ENCODE measurements around the gene KIAA1755. TPM values are rescaled to one million over a fixed set of nuclear protein-coding genes. Genes with fewer than 3 reads are reported as not detected.

The KIAA1755 gene
- total and polyA plus RNA-seq, 9 of the 15 experiments (the other 6 are each of a cell fraction or from before 2014, with no cell fraction given): not detected

- TF ChIP-seq PREB (CRISPR knock-in tag; IDR thresholded peaks at IDR 0.05): 0 out of 2 replicates have a peak, but pooled peaks have one; percentile 28
- no peak for TF ChIP-seq ZNF23 (CRISPR knock-in tag; IDR thresholded peaks at IDR 0.05)
- no peak for TF ChIP-seq ZNF76 (CRISPR knock-in tag; IDR thresholded peaks at IDR 0.05; ENCODE audit: borderline replicate concordance)
- TF ChIP-seq ZNF668 (CRISPR knock-in tag; IDR thresholded peaks at IDR 0.05): no peak
- no peak for TF ChIP-seq ATF4 (CRISPR knock-in tag; IDR thresholded peaks at IDR 0.05)
- no peak for TF ChIP-seq MGA (IDR thresholded peaks at IDR 0.05)
- TF ChIP-seq BCOR (IDR thresholded peaks at IDR 0.05): peak; percentile 70
- no peak for TF ChIP-seq CHD2 (IDR thresholded peaks at IDR 0.05; ENCODE audit: low read depth, low read length)
- peak; percentile 77; the same call in 1 of the 2 replicates for TF ChIP-seq CTBP1 (IDR thresholded peaks at IDR 0.05; ENCODE audit: borderline replicate concordance)
These were observed 95.2 kb downstream of the KIAA1755 start, which contains the start of gene TGM2 (continued) for GRCh38 chr20:38165089-38165965.

Measured in K562 (cell line).